ENCODE results near the gene KDM3B.

Gene KDM3B

GRCh38 chr5:138370537-138370936 lies 18.1 kb downstream of the KDM3B start:
- TF ChIP-seq CREB1 (IDR thresholded peaks at IDR 0.05; ENCODE audit: low read depth) (no peak), FOXM1 (IDR thresholded peaks at IDR 0.05; ENCODE audit: borderline replicate concordance, low read depth) (no peak), ZBTB7A (IDR thresholded peaks at IDR 0.05; ENCODE audit: low read depth) (no peak), USF1 (IDR thresholded peaks at IDR 0.05) (no peak)

- no peak for TF ChIP-seq USF1 (IDR thresholded peaks at IDR 0.05)
- no peak for TF ChIP-seq EGR1 (IDR thresholded peaks at IDR 0.05)
- TF ChIP-seq CEBPB (IDR thresholded peaks at IDR 0.05), result no peak
- no peak for TF ChIP-seq TCF12 (IDR thresholded peaks at IDR 0.05; ENCODE audit: low read depth)
- no peak for TF ChIP-seq NFIC (IDR thresholded peaks at IDR 0.05)
- no peak for TF ChIP-seq EP300 (IDR thresholded peaks at IDR 0.05; ENCODE audit: borderline replicate concordance)
- TF ChIP-seq TAF1 (IDR thresholded peaks at IDR 0.05; ENCODE audit: low read depth), result no peak
- TF ChIP-seq TEAD4 (IDR thresholded peaks at IDR 0.05), result no peak
- TF ChIP-seq MAX (IDR thresholded peaks at IDR 0.05), result no peak
- no peak for TF ChIP-seq YY1 (IDR thresholded peaks at IDR 0.05; ENCODE audit: low read depth)
- no peak for TF ChIP-seq FOXM1 (IDR thresholded peaks at IDR 0.05; ENCODE audit: borderline replicate concordance, low read depth)
- TF ChIP-seq CREB1 (IDR thresholded peaks at IDR 0.05; ENCODE audit: low read depth), result no peak
These were observed 19.0 kb downstream of the KDM3B start for GRCh38 chr5:138371454-138371853.

GRCh38 chr5:138372225-138372624 lies 19.7 kb downstream of the KDM3B start:
- TF ChIP-seq CEBPB (IDR thresholded peaks at IDR 0.05), result no peak
- no peak for TF ChIP-seq EP300 (IDR thresholded peaks at IDR 0.05; ENCODE audit: borderline replicate concordance)
- TF ChIP-seq NFIC (IDR thresholded peaks at IDR 0.05), result no peak
- no peak for TF ChIP-seq EGR1 (IDR thresholded peaks at IDR 0.05)
- no peak for TF ChIP-seq MAX (IDR thresholded peaks at IDR 0.05)
- TF ChIP-seq CREB1 (IDR thresholded peaks at IDR 0.05; ENCODE audit: low read depth), result no peak
- no peak for TF ChIP-seq RAD21 (IDR thresholded peaks at IDR 0.05; ENCODE audit: low read depth)
- no peak for TF ChIP-seq FOXM1 (IDR thresholded peaks at IDR 0.05; ENCODE audit: borderline replicate concordance, low read depth)
- no peak for TF ChIP-seq TAF1 (IDR thresholded peaks at IDR 0.05; ENCODE audit: low read depth)
- no peak for TF ChIP-seq USF1 (IDR thresholded peaks at IDR 0.05)
- TF ChIP-seq TEAD4 (IDR thresholded peaks at IDR 0.05), result no peak
- TF ChIP-seq TCF12 (IDR thresholded peaks at IDR 0.05; ENCODE audit: low read depth), result no peak
- TF ChIP-seq REST (IDR thresholded peaks at IDR 0.05; ENCODE audit: low read depth), result no peak
- no peak for TF ChIP-seq YY1 (IDR thresholded peaks at IDR 0.05; ENCODE audit: low read depth)
- TF ChIP-seq ZBTB7A (IDR thresholded peaks at IDR 0.05; ENCODE audit: low read depth), result no peak

- TF ChIP-seq MAX (IDR thresholded peaks at IDR 0.05) (no peak), RAD21 (IDR thresholded peaks at IDR 0.05; ENCODE audit: low read depth) (no peak), REST (IDR thresholded peaks at IDR 0.05; ENCODE audit: low read depth) (no peak), YY1 (IDR thresholded peaks at IDR 0.05; ENCODE audit: low read depth) (no peak), TAF1 (IDR thresholded peaks at IDR 0.05; ENCODE audit: low read depth) (no peak), ZBTB7A (IDR thresholded peaks at IDR 0.05; ENCODE audit: low read depth) (no peak)
These were observed 20.2 kb downstream of the KDM3B start for GRCh38 chr5:138372653-138373052.

- TF ChIP-seq RAD21 (IDR thresholded peaks at IDR 0.05; ENCODE audit: low read depth) (no peak), EGR1 (IDR thresholded peaks at IDR 0.05) (no peak), CEBPB (IDR thresholded peaks at IDR 0.05) (no peak), TCF12 (IDR thresholded peaks at IDR 0.05; ENCODE audit: low read depth) (no peak), YY1 (IDR thresholded peaks at IDR 0.05; ENCODE audit: low read depth) (no peak), FOXM1 (IDR thresholded peaks at IDR 0.05; ENCODE audit: borderline replicate concordance, low read depth) (no peak)
These were observed 29.9 kb downstream of the KDM3B start for GRCh38 chr5:138382347-138382746.

- TF ChIP-seq USF1 (IDR thresholded peaks at IDR 0.05) (no peak), ZBTB7A (IDR thresholded peaks at IDR 0.05; ENCODE audit: low read depth) (no peak), CREB1 (IDR thresholded peaks at IDR 0.05; ENCODE audit: low read depth) (no peak), RAD21 (IDR thresholded peaks at IDR 0.05; ENCODE audit: low read depth) (no peak), CEBPB (IDR thresholded peaks at IDR 0.05) (no peak), REST (IDR thresholded peaks at IDR 0.05; ENCODE audit: low read depth) (no peak), TEAD4 (IDR thresholded peaks at IDR 0.05) (no peak), EP300 (IDR thresholded peaks at IDR 0.05; ENCODE audit: borderline replicate concordance) (no peak), TAF1 (IDR thresholded peaks at IDR 0.05; ENCODE audit: low read depth) (no peak), MAX (IDR thresholded peaks at IDR 0.05) (no peak), FOXM1 (IDR thresholded peaks at IDR 0.05; ENCODE audit: borderline replicate concordance, low read depth) (no peak)
These were observed 33.2 kb downstream of the KDM3B start for GRCh38 chr5:138385660-138386059.

Data from Ishikawa (cell line).